GM18508 (cell line): ENCODE data around the gene BCORL1.

Experiments
- ATAC-seq: cut with Tn5 transposase; IDR thresholded peaks from one replicate; pipeline ENCODE4 v1.9.1; 2021; ENCODE audit warnings: moderate number of reproducible peaks; ENCODE audit not compliant: insufficient read depth, unreplicated experiment

The BCORL1 gene

DNA sequence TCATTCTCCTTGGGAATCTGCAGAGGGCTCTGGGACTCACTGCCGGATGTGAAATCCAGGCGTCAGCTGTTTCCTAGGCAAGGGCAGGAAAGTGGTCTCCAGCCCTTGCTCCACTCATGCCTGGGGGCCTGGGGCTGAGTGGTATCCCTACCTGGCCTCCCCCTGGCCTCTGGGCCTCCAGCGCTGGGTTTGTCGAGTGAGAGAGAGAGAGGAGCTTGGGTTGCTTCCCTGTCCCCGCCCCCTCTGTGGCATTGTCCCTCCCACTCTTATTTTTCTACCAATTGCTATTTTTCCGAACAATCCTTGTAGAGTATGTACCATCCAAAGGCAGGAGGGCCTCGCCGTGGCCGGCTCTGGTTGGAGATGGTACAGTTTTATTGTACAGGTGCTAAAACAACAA, 74.8 kb downstream of the BCORL1 start:
- ATAC-seq: no peak

DNA sequence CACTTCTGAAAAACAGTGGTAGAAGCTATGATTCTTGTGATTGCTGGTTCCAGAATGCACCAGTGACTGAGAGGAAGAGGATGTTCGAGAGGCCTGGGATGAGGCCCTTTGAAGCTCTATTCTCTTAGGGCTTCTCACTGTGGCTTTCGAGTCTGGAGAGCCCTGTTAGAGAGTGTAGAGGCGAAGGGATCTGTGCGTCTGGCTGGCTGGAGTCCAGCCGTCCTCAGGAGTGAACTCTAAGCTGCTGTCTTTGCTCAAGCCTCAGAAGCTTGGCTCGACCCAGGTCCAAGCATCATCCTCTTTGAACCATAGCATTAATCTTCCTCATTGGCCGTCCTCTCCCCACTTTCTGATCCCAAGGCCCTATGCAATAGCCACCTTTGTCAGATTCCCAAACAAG, 76.2 kb downstream of the BCORL1 start:
- no peak for ATAC-seq

DNA sequence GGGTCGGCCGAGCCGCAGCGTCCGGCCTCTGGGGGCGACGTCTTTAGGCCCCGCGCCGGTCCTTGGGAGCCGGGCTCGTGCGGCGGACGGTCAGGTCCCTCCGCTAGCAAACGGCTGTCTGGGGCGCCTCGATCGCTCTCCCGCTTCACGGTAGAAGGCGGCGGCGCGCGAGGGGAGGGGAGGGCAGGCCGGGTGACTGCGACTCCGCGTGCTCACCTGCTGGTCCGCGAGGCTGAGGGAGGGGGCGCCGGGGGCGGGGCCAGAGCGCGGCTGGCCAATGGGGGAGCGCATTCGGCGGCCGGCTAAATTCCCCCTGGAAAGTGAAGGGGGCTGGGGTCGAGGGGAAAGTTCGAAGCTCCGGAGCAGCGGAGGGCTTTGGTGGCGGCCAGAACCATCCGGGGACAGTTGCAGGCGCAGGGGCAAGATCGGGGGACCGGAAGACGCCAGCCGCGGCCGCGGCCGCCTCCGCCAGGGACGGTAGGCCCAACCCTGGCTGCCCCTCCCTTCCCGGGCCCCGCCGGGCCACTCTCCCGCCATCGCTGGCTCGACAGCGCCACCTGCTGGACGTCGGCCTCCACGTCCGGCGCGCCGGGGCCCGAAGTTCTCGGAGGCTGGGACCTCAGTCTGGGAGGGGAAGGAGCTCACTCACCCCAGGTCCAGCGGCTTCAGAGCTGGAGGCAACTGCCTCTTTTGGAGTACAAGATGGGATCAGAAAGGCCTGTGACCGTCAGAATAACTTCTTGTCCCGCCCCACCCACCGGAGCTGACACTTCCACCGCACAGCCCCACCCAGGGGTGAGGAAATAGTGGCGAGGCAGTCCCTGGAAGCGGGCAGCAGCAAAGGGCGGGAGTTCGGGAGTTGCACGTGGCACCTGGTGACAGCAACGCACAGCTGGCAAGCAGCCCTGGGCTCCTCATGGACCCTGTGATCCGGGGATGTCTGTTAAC, 78.0 kb downstream of the BCORL1 start:
- peak; percentile 61 for ATAC-seq

DNA sequence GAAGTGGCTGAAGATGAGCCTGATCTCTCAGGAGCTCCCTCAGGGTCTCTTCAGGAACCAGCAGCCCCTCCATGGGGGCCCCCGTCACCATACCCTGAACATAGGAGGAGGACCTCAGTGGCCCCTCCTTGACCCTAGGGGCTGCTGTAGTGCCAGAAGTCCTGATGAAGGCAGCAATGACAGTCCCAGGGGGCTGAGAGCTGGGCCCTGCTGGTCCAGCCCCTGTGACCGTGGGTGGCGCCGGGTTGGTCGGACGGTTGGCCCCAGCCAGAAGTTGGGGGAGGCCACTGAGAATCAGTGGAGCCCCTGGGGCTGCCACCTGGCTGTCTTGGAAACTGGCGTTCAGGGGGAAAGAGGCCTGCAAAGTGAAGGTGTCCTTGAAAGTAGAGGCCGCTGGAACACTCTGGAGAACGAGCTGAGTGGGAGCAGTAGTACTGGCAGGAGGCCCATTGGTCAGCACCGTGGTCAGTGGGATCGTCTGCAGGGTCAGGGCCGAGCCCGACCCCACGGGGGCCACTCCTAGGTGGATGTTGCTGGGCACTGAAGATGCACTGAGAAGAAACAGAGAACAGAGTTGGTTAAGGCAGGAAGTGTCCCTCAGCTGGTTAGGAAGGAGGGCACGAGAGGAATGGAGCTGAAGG, 84.7 kb downstream of the BCORL1 start:
- no peak for ATAC-seq

DNA sequence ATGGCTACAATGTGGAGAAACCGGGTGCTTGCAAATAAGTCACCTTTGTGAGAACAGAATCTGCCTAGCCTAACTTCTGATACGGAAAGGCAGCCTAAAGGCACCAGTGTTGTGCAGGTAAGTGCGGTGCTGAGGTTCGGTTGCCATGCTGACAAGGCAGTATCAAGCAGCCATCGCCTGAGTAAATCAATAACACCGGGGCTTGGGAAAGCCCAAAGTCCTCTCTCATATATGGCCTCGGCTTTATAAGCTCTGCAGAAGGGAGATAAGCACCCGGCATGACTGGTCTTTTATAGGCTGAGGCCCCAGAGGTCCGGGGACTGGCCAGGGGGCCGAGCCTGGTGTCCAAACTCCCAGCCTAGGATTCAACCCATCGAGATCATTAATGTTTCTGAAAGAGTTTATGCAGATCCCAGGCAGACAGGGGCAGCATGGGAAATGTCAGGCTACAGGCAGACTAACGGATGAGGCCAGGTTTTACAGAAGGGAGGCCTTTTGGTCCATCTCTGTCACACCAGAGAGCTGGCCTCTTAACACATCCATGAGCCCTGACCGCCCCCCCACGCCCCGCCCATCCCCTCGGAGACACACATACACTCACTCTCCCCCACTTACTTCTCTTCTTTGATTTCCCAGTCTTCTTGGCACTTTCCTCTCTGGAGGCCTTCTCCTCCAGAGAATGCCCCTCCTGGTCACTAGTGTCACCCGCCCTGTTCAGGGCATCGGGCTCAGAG, 89.3 kb downstream of the BCORL1 start:
- no peak for ATAC-seq

DNA sequence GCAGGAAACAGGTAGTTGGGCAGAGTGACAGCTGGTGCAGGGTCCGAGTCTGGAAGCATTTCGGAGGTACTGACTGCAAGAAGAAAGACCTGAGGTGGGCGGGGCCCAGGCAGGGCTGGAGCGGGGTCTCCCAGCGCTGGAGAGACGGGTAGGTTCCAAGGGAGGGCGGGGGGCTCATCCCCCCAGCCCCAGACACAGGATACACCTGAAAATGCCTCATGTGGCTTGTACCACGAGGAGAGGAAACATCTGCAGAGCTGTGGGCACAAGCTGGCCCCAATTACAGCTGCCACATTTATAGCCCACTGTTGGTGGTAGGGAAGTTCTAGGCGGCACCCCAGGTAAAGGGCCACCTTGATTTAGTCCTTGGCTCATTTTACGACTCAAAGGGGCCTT, 89.9 kb downstream of the BCORL1 start:
- ATAC-seq: no peak

DNA sequence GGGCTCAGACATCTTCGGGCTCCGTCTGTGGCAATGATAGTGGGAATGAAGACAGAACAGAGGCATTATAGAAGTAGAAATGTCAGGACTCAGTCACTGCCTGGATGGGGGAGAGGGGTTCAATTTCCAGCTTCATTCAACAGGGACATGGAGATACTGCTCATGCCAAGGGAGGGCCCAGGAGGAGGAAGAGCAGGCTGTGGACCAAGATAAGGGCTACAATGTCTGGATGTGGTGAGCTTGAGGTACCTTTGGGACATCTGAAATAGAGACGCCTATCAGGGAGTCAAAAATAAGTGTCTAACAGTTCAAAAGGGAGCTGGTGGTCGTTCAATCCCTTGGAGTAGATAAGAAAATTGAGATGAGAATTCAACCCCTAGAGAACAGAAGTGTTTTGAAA, 93.3 kb downstream of the BCORL1 start:
- ATAC-seq: no peak

DNA sequence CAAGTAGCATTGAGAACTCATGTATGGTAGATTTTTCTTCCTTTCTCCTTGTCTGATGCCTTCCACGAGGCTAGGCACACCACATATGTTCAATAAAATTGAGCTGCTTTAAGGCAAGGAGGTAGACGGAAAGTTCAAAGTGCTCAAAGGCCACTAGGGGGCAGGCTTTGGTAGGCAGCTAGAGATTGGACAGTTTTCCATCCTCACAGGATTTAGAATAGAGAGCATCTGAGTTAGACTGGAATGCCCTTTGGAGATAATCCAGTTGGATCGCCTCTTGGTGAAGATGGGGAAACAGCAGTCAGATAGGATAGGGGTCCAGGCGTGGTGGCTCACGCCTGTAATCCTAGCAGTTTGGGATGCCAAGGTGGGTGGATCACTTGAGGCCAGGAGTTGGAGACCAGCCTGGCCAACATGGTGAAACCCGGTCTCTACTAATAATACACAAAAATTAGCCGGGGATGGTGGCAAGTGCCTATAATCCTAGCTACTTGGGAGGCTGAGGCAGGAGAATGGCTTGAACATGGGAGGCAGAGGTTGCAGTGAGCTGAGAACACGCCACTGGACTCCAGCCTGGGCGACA, 97.5 kb downstream of the BCORL1 start:
- no peak for ATAC-seq

DNA sequence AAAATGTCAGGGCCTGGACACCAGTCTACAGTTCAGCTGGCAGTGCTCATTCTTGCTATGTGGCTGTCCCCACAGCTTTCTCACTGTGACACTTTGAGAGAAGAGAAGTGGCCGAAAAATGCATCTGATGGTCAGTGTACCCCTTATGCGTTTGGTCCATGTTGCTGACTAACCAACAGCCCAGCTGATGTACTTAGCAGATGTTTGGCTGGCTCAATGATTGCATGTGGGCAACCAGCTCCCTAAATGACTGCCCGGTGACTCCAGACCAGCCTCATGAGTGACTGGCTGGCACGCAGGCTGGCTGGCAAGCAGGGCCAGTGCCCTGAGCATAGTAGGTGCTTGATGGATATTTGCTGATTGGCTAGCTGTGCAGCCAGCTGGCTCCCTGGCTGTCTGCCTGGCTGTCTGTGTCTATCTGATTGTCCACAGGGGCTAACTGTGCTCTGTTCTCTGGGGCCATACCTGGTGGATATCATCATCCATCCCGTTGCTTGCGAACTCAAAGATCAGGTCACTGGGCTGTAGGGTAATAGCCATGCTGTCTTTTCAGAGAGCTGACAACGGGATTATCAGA, 98.4 kb downstream of the BCORL1 start:
- ATAC-seq: no peak

DNA sequence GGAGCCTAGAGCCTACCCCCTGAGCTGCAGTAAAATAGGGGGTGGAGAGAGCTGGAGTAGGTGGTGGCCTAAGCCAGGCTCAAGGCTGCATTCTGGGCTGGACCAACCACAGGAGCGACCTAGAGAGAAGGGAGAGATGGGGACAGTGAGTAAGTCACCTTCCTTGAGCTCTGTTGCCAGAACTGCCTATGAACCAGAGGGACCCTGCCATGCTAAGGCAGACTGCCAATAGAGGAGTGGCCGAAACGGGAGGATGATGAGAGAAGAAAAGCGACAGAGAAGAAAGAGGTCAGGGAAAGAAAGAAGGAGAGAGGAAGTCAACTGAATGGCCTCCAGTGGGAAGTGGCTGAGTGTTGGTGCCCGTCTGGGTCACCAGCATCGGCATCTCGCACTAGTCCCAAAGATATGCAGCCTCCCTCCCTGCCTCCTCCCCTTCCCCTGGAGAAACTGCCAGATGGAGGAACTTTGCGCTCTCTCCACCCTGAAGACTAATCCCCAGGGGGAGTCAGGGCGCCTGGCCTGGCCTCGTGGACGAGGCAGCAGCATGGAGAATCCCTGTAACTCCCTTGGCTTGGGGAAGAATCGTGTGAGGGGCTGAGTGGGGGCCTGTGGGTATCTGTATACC, 99.1 kb downstream of the BCORL1 start:
- ATAC-seq: no peak

DNA sequence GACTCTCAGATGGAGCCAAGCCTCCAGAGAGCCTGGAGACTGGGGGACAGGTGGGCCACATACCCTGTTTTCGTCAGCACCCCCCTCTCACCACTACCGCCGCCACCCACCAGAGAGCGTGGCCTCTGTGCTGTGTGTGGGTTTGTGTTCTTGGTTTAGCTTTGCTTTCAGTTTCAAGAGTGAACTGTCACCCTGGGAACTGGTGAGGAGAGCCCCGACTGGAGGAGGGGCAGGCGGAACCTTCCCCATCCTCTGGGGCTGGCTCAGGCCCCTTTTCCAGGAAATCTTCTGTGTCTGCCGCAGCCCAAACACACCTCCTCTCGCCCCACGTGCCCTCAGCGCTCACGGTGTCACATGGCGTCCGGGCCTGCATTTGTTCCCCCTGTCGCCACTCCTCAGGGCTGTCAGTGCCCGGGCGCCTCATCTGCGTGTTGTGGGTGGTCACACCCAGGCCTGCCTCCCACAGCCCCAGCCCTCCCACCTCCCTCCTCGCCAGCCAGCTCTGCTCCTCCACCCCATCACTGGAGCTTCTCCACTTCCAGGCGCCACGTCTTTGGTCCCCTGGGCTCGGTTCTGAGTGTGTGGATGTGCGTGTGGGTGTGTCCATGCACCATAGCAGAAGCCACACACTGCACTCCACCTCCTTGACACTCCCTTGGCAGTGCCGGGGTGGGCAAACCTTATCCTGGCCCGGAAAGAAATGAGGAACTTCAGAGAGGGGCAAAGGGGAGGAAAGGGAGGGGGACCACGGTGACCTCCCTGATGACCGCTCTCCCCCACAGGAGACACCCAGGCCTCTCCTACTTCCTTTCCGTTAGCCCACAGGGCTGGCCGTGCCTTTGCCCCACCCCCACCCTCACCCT, 100.0 kb downstream of the BCORL1 start:
- peak; percentile 57 for ATAC-seq

DNA sequence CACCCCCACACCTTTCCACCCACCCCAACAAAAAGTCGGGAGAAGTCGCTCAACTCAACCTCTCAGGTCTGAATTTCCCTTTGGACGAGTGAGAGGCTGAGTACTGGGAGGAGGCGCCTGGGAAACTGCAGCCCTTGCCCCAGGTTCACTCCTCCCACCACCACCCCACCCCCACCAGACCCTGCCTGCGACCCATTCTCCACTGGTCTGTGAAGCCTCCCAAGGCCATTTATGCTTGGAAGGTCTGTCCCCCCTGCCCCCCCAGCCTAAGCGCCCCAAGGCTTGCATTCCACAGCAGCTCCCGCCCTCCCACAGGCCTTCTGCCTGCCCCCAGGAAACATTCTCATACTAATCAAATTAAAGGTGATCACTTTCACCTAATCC, 100.7 kb downstream of the BCORL1 start:
- ATAC-seq: no peak

DNA sequence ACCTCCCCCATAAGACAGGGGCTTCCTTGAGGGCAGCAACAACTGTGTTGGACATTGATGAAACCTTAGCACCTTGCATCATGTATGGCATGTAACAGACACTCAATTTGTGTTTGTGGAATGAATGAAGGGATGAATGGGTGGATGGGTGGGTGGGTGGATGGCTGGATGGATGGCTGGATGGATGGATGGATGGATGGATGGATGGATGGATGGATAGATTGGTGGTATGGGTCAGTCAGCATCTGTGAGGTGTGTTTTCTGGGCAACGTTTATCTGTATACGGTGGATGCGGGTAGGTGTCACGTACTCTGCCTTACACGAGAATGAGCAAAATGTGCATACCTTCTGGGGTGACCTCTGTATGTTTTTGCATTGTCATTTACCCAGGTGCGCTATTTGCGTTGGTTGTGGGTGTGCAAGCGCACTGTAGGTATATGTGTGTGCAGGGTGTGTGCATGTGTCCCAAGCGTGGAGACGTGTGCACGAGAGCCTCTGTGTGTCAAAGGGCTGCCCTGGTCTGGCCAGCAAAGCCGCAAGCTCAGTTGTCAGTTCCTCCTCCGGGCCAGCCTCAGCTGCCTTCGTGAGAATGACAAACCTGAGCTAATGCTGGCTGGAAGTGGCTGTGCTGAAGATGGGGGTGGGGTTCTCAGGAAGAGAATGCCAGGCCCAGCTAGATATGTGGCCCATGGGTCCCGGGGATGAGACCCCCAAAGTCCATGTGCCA, 101.4 kb downstream of the BCORL1 start:
- no peak for ATAC-seq

DNA sequence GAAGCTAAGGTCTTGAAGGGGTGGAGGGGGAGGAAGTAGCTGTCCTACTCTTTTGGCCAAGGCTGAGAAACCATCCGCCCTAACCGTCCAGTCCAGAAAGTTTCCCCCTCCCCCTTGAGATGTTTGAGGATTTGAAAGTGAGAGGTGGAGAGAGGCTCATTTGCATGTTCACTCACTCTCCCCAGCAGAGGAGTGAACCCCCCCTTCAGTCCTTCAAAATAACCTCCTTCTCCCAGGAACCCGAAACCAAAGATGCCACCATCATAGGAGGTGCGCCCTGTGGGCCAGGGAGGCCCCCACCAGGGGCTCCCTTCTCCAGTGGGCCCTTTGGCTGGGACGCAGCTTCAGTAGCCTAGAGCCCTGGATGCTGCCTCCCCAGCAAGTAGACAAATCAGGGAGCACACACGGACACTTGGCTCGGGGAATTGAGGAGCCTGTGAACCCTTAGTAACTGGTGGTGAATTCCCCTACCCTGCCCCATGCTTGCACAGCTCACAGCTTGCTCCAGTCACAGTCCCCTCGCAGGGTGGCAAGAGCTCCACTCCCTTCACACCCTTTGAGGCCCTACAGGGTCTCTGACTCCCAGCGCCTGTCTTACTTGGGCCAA, 102.3 kb downstream of the BCORL1 start:
- no peak for ATAC-seq

DNA sequence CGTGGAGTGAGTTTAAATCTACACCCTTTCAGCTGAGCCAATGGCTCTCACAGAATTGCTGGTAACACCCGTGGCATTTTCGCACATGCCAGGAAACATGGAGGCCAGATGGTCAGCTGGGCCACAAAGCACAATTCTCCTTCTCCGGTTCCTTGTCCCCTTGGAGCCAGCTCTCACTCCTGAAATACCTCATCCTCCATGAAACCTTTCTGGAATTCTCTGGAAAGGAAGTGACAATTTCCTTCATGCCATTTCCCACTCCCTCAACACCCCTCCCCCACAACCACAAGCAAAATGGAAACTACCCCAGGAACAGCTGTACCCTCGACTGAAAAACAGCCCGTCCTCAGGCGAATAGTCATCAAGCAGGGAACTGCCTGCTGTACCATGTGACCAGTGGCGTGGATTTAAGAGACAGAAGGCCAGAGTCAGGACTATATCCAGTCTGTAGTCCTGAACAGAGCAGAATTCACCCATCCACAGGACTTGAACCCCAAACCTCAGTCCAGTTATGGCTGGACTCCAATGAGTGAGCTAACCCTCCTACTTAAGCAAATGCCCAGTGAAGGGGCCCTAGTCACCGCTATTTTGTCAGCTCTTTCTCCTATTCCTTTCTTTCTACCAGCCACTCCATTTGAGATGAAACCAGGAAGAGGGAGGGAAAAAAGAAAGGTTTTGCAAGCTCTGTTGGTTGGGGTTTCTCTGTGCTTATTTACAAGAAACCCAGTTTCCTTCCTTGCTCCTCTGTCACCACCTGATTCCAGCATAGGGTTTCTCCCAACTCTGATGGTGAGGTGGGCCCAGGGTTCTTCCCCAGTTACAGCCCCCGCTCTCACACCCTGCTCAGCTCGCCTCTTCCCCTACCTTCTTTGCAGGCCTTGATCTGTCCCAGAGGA, 103.4 kb downstream of the BCORL1 start:
- ATAC-seq: no peak

DNA sequence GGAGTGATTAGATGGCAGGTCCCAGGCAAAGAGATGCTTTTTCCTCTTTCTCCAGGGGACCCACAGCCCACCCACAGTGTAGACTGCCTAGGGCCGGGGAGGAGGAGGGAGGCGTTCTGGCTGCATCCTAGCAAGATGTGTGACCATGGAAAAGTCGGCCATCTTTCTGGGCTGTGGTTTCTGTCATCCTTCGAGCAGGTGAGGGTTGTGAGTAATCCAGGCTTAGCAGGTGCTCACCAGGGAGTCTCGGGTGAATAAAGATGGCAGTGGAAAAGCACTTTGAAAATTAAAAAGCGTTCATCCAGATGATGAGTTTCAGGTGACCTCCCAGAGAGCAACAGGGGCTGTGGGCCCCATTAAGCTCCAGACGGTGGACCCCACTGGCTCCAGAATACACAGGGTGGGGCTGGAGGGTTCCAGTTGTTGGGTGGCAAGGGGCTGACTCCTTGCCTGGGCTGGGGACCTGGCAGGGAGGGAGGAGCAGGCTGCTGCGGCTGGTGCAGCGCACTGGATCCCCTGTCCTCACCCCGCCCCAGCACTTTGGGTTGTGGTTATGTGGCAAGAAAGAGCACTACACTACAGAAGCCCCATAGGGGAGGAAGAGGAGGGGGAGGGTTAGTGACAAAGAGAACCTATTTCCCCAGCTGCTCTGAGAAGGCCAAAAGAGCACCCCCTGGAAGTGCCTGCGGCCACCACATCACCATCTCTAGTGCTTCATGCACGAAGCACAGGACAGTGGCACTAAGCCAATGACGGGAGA, 104.2 kb downstream of the BCORL1 start:
- ATAC-seq: no peak
